Measurements from ENCODE around the gene BBS10.

DNA sequence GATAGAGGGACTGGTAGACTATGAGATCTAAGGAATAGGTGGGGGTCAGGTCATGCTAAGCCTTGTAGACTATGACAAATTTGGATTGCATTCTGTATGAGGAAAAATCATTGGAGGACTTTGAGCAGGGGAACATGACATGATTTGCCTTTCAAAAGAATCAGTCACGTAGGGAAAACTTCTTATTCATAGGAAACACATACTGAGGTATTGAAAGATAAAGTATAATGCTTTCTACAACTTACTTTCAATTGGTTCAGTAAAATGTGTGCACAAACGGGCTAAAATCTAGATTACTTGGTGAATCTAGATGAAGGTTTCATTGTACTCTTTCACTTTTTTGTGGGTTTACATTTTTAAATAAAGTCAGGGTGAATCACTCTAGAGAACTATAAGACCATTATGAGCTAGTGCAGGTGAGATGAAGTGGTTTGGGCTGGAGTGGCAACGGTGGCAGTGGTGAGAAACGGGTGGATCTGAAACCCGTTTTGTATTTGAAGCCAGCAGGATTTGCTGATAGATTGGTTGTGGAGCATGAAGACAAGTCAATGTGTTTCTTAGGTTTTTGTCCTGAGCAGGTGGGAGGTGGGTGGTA lies 6.7 kb downstream of the BBS10 start:
- TF ChIP-seq, protein P1, sequence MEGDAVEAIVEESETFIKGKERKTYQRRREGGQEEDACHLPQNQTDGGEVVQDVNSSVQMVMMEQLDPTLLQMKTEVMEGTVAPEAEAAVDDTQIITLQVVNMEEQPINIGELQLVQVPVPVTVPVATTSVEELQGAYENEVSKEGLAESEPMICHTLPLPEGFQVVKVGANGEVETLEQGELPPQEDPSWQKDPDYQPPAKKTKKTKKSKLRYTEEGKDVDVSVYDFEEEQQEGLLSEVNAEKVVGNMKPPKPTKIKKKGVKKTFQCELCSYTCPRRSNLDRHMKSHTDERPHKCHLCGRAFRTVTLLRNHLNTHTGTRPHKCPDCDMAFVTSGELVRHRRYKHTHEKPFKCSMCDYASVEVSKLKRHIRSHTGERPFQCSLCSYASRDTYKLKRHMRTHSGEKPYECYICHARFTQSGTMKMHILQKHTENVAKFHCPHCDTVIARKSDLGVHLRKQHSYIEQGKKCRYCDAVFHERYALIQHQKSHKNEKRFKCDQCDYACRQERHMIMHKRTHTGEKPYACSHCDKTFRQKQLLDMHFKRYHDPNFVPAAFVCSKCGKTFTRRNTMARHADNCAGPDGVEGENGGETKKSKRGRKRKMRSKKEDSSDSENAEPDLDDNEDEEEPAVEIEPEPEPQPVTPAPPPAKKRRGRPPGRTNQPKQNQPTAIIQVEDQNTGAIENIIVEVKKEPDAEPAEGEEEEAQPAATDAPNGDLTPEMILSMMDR (IDR thresholded peaks at IDR 0.05; ENCODE audit: low read depth, low read length): no peak
- no peak for TF ChIP-seq POLR2A (IDR thresholded peaks at IDR 0.05; ENCODE audit: extremely low read depth, insufficient read length)
- TF ChIP-seq, protein P2, sequence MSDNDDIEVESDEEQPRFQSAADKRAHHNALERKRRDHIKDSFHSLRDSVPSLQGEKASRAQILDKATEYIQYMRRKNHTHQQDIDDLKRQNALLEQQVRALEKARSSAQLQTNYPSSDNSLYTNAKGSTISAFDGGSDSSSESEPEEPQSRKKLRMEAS (IDR thresholded peaks at IDR 0.05; ENCODE audit: low read depth, low read length): no peak
- no peak for TF ChIP-seq MYC (IDR thresholded peaks at IDR 0.05; ENCODE audit: low read depth, low read length)

Measured in NB4 (cell line).